GM06990 (cell line): ENCODE data around the gene RPA1.

Experiments
- DNase-seq: peaks from one replicate; pipeline ENCODE4 v3.0.0-alpha.2; 2011; ENCODE audit not compliant: insufficient read length; ENCODE audit errors: extremely low read depth
- H3K27me3 ChIP-seq: replicated peaks from 2 replicates; pipeline ENCODE4 v1.6.0; 2011; ENCODE audit warnings: low read length; ENCODE audit not compliant: control insufficient read depth, insufficient read depth
- H3K36me3 ChIP-seq: 2 replicates; pipeline ENCODE4 v1.5.1; 2011; ENCODE audit warnings: low read length; ENCODE audit not compliant: control insufficient read depth, insufficient read depth
- H3K4me3 ChIP-seq: replicated peaks from 2 replicates; pipeline ENCODE4 v1.5.1; 2011; ENCODE audit warnings: low read depth, mild to moderate bottlenecking, control low read depth, low read length
- TF ChIP-seq, protein P1 (sequence below): IDR thresholded peaks from 2 replicates; pipeline ENCODE4 v1.5.1; 2011; ENCODE audit warnings: low read length, control low read depth, mild to moderate bottlenecking, inconsistent platforms; ENCODE audit not compliant: insufficient read depth, poor library complexity, severe bottlenecking

Gene RPA1

DNA sequence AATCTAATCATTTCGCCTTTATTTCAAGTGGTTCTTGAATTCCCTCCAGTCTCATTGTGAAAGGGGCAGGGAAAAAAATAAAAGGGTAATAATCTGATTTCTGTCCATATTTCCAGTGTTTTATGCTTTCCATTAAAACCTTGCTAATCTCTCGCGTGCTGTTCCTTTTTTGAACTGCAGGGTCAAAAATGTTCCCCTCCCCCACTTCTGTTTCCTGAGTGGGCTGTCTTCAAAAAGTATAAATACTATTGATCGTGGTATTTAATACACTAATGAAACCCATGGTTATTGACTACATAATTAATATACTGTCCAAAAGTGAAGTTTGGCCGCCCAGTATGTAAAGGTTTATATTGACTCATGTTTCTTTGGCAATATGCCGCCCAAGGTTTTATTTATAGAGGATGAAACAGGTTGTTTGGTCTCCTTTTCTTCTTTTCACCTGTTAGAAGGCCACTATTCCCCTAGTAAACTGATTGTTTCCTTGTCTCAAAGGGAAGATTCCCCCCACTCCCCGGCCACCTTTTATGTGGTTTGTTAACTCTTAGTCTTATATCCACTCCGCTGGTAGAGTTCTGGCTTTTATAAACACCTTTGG, 69.7 kb downstream of the RPA1 start:
- TF ChIP-seq, protein P1, sequence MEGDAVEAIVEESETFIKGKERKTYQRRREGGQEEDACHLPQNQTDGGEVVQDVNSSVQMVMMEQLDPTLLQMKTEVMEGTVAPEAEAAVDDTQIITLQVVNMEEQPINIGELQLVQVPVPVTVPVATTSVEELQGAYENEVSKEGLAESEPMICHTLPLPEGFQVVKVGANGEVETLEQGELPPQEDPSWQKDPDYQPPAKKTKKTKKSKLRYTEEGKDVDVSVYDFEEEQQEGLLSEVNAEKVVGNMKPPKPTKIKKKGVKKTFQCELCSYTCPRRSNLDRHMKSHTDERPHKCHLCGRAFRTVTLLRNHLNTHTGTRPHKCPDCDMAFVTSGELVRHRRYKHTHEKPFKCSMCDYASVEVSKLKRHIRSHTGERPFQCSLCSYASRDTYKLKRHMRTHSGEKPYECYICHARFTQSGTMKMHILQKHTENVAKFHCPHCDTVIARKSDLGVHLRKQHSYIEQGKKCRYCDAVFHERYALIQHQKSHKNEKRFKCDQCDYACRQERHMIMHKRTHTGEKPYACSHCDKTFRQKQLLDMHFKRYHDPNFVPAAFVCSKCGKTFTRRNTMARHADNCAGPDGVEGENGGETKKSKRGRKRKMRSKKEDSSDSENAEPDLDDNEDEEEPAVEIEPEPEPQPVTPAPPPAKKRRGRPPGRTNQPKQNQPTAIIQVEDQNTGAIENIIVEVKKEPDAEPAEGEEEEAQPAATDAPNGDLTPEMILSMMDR: no peak
- Histone ChIP-seq H3K36me3 (peaks cover 15% of the 10 kb centered on the region), H3K4me3 (no peak overlapping the region), H3K27me3 (no peaks in the 10 kb centered on the region)
- DNase-seq: no peak

DNA sequence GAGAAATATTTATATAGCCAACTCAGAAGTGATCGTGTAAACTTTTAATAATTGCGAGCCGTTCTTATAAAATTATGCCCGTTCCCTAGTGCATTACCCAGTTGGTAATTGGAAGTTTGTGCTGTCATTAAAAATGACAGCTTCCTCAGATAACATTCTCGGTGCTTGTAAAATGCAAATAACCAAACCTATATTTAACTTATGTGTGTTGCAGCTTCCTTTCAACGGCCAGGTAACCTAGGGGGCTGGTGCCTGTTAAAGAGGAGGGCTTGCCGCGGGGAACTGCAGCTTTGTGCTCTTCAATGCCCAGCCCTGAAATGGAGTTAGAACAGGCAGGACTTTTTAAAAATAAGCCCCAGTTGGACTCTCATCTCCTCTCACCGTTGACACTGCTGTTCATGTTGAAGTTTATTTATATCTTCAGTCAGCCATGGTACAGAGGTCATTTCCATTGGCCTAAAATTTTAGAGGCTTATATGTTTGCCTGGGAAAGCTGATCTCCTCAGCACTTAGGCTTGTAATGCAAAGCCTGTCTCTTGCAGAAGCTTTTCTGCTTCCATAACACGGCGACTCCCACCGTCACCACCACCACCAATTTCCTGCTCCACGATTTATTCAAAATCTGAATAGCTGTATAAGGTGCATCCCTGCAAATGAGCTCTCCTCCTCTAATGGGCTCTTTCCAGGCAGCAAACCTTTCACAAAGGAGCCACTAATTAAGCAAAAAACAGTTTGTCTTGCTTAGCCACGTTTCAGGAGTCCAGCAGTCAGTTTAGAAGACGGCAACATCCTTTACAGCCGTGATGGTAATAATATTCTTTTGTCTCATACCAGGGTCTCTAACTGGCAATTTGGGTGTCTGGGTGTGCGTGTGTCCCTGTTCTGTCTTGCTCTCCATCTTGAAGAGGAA, 74.7 kb downstream of the RPA1 start:
- DNase-seq: no peak
- Histone ChIP-seq H3K36me3 (no peaks in the 10 kb centered on the region), H3K4me3 (peak overlapping the region; percentile 15; the same call in 1 of the 2 replicates), H3K27me3 (no peaks in the 10 kb centered on the region; the same call in 1 of the 2 replicates)
- TF ChIP-seq, protein P1: no peak

DNA sequence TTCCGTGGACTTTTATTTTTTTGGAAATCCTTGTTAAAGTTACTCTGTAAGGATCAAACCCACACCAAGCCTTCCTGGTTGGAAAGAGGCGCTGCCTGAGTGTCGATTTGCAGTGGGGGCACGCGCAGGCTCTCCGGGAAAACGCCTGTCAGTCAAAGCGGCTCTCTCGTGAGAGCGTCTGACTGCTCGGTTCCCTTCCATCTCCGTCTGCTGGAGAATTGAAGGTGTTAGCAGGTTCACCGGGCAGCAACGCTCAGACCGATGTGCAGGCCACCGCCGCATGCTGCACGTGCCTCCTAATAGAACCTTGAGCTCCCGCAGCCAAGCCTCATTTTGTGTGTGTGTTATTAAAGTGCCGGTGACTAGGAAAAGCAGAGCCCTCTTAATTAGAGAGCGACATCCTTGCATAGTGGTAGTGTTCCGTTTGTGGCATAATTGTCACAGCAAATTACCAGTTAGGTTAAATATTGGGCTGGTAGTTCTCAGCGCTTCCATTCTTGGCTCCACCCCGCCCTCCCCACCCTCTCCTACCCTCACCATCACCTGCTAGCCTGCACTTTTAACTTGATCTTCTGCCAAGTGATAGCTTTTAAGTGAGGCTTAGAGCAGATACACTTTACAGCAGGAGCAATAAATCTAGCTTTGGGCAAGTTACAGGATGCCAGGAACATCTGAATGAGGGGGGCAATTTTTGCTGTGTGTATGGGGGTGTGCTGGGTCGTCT, 75.5 kb downstream of the RPA1 start:
- TF ChIP-seq, protein P1: no peak
- no peaks in the 10 kb centered on the region for H3K36me3 ChIP-seq
- no peak for DNase-seq
- H3K4me3 ChIP-seq: no peak overlapping the region
- no peaks in the 10 kb centered on the region; the same call in 1 of the 2 replicates for H3K27me3 ChIP-seq

DNA sequence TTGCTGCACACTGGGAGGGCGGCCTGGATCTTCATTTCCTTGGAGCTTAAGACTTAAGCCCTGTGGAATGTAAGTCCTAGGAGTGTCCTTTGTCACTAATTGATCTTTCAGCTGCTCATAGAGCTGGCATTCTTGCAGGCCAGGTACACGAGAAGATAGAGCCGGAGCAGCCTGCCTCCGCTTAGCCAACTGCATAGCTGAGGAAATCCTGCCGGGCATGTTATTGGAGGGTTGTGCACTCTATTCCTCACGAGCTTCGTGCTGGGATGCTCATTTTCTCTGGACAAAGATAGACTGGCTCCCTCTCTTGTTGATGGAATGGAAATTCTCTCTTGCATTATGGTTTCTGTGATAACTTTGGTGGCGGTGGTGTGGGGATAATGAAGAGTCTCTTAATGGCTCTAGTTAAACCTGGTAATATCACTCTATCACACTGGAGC, 76.9 kb downstream of the RPA1 start:
- TF ChIP-seq, protein P1: no peak
- DNase-seq: no peak
- Histone ChIP-seq H3K4me3 (no peak overlapping the region), H3K36me3 (no peaks in the 10 kb centered on the region), H3K27me3 (no peaks in the 10 kb centered on the region; the same call in 1 of the 2 replicates)

DNA sequence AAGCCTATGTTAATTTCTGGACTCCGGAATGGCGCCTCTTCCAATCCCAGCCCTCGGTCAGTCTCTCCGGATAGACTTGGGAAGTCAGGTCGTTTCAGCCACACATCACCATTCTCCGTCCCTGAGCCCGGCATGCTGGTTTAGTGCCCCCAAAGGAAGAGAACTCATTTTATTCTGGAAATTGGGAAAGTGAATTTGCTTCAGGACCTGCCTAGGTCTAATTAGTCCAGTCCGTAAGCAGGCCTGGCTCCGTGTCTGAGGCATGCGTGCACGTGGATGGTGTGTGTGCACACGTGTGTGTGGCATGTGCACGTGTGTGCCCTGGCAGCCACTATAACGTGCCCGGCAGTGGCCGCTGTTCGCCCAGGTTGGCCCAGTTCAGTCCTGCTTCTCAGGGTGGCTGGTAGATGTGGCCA, 77.4 kb downstream of the RPA1 start:
- H3K36me3 ChIP-seq: no peaks in the 10 kb centered on the region
- H3K27me3 ChIP-seq: no peaks in the 10 kb centered on the region; the same call in 1 of the 2 replicates
- TF ChIP-seq, protein P1: peak; percentile 24
- DNase-seq: no peak
- no peak overlapping the region for H3K4me3 ChIP-seq
